OCI-LY3 (cell line): Measurements from ENCODE around the gene MAGI2.

Experiments used
- H2AFZ ChIP-seq: fragments of 200-600, 300-600 bp; shearing (Covaris generic); 2 replicates; pipeline ENCODE4 v1.6.0; 2014; ENCODE audit warnings: antibody characterized with exemption, low read depth, low read length
- H3K27ac ChIP-seq: fragments of 200-600, 300-600 bp; sonication (generic); 2 replicates; pipeline ENCODE4 v1.5.1; 2014; ENCODE audit warnings: mild to moderate bottlenecking, low read length, moderate library complexity, mixed read lengths
- H3K27me3 ChIP-seq: fragments of 200-600, 300-600 bp; sonication (generic); 2 replicates; pipeline ENCODE4 v1.6.1; 2014; ENCODE audit warnings: low read depth, low read length, mixed read lengths
- H3K36me3 ChIP-seq: fragments of 200-600, 300-600 bp; sonication (generic); replicated peaks from 2 replicates; pipeline ENCODE3; 2014; ENCODE audit warnings: low read depth, low read length, mixed read lengths
- H3K4me1 ChIP-seq: fragments of 300-600, 200-600 bp; sonication (generic); 2 replicates; pipeline ENCODE4 v1.6.1; 2014; ENCODE audit warnings: low read length, mixed read lengths
- H3K4me2 ChIP-seq: fragments of 200-600, 300-600 bp; sonication (generic); 2 replicates; pipeline ENCODE4 v1.6.1; 2014; ENCODE audit warnings: low read length, mixed read lengths
- H3K4me3 ChIP-seq: fragments of 300-600, 200-600 bp; sonication (generic); 2 replicates; pipeline ENCODE4 v1.5.1; 2014; ENCODE audit warnings: antibody characterized with exemption, mild to moderate bottlenecking, low read length, moderate library complexity
- H3K79me2 ChIP-seq: fragments of 300-600, 200-600 bp; shearing (Covaris generic); 2 replicates; pipeline ENCODE4 v1.6.1; 2014; ENCODE audit warnings: mild to moderate bottlenecking, low read length, mixed read lengths
- H3K9ac ChIP-seq: fragments of 300-600, 200-600 bp; shearing (Covaris generic); 2 replicates; pipeline ENCODE4 v1.6.0; 2014; ENCODE audit warnings: mild to moderate bottlenecking, low read length, moderate library complexity
- H3K9me3 ChIP-seq: fragments of 200-600, 300-600 bp; shearing (Covaris generic); 2 replicates; pipeline ENCODE4 v1.6.1; 2014; ENCODE audit warnings: low read length, mixed read lengths; ENCODE audit not compliant: insufficient read depth
- H4K20me1 ChIP-seq: fragments of 200-600, 300-600 bp; sonication (generic); 2 replicates; pipeline ENCODE4 v1.6.1; 2016; ENCODE audit warnings: low read length, mixed read lengths; ENCODE audit not compliant: insufficient read depth
- EZH2phosphoT487 ChIP-seq: fragments of 200-600 bp; shearing (Covaris generic); IDR thresholded peaks from 2 replicates; pipeline ENCODE4 v1.6.1; 2018; ENCODE audit warnings: antibody characterized with exemption, mixed run types, low read depth
- TF ChIP-seq, protein P1 (sequence below): fragments of 200-600, 300-600 bp; sonication (generic); IDR thresholded peaks from 2 replicates; pipeline ENCODE4 v1.5.1; 2014; ENCODE audit warnings: antibody characterized with exemption, low read length, low read depth

Gene MAGI2

DNA sequence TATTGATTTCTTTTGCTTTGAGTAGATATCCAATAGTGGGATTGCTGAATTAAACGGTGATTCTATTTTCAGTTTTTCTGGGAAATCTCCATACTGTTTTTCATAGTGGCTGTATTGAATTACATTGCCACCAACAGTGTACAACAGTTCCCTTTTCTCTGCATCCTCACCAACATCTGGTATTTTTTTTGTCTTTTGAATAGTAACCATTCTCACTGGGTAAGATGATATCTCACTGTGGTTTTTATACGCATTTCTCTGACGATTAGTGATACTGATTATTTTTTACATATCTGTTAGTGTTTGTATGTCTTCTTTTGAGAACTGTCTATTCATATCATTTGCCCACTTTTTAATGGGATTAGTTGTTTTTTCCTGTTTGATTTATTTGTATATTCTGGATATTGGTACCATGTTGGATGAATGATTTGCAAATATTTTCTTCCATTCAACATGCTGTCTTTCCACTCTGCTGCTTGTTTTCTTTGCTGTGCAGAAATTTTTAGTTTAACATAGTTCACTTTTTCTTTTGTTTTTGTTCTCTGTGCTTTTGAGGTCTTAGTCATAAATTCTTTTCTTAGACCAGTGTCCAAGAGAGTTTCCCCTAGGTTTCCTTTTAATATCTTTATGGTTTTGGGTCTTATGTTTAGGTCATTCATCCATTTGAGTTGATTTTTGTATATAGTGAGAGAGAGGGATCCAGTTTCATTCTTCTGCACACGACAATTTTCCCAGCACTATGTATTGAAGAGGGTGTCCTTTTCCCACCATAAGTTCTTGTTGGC, 1070.2 kb downstream of the MAGI2 start:
- no peak overlapping the region for H2AFZ ChIP-seq
- no peaks in the 10 kb centered on the region for H3K27me3 ChIP-seq
- no peaks in the 10 kb centered on the region for H3K4me1 ChIP-seq
- no peaks in the 10 kb centered on the region for H3K36me3 ChIP-seq
- TF ChIP-seq, protein P1, sequence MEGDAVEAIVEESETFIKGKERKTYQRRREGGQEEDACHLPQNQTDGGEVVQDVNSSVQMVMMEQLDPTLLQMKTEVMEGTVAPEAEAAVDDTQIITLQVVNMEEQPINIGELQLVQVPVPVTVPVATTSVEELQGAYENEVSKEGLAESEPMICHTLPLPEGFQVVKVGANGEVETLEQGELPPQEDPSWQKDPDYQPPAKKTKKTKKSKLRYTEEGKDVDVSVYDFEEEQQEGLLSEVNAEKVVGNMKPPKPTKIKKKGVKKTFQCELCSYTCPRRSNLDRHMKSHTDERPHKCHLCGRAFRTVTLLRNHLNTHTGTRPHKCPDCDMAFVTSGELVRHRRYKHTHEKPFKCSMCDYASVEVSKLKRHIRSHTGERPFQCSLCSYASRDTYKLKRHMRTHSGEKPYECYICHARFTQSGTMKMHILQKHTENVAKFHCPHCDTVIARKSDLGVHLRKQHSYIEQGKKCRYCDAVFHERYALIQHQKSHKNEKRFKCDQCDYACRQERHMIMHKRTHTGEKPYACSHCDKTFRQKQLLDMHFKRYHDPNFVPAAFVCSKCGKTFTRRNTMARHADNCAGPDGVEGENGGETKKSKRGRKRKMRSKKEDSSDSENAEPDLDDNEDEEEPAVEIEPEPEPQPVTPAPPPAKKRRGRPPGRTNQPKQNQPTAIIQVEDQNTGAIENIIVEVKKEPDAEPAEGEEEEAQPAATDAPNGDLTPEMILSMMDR: no peak
- TF ChIP-seq EZH2phosphoT487: no peak
- no peak overlapping the region for H3K4me3 ChIP-seq
- no peak overlapping the region for H3K9ac ChIP-seq
- no peak overlapping the region for H3K4me2 ChIP-seq
- H4K20me1 ChIP-seq: no peaks in the 10 kb centered on the region
- H3K9me3 ChIP-seq: no peaks in the 10 kb centered on the region
- no peak overlapping the region for H3K27ac ChIP-seq
- H3K79me2 ChIP-seq: no peaks in the 10 kb centered on the region

DNA sequence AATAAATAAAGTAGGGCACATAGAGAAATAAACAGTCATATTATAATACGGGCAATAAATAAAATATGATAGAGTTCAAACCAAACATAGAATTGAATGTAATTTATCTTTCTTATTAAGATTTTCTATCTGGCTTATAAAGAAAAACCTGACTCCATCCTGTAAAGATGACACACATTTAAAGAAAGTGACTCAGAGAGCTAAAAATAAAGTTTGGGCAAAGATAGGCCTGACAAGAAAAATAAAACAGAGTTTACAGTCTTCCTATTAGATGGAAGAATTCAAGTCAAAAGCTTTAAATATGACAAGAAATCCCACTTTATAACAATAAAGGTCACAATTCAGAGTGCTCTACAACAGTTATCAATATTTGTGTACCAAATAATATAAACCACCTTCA, 1074.3 kb downstream of the MAGI2 start:
- H2AFZ ChIP-seq: no peak overlapping the region
- TF ChIP-seq, protein P1: no peak
- H3K4me1 ChIP-seq: no peaks in the 10 kb centered on the region
- no peak overlapping the region for H3K4me3 ChIP-seq
- no peaks in the 10 kb centered on the region for H3K9me3 ChIP-seq
- H3K27me3 ChIP-seq: no peaks in the 10 kb centered on the region
- no peak overlapping the region for H3K9ac ChIP-seq
- H4K20me1 ChIP-seq: no peaks in the 10 kb centered on the region
- H3K27ac ChIP-seq: no peak overlapping the region
- H3K4me2 ChIP-seq: no peak overlapping the region
- H3K79me2 ChIP-seq: no peaks in the 10 kb centered on the region
- H3K36me3 ChIP-seq: no peaks in the 10 kb centered on the region

DNA sequence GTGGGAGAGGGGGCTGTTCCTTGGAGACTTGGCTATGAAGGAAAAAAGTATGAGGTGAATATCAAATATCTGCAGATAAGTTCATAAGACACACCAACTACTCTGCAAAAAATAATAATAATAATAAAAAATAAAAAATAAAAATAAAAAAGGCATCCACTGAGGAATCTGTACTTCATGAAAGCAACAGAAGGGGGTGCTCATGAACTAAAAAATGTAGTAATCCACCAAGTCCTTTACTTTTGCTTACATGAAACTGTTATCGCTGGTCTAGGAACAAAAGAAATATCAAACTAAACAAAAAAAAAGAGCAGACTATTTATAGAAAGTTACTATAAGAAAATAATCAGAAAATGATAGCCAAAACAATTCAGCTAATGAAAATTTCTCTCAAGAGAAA, 1075.9 kb downstream of the MAGI2 start:
- Histone ChIP-seq H3K79me2 (no peaks in the 10 kb centered on the region), H3K27me3 (no peaks in the 10 kb centered on the region), H3K4me2 (no peak overlapping the region), H3K9me3 (no peaks in the 10 kb centered on the region), H2AFZ (no peak overlapping the region), H3K4me1 (no peaks in the 10 kb centered on the region), H3K9ac (no peak overlapping the region), H3K4me3 (no peak overlapping the region), H3K27ac (no peak overlapping the region), H4K20me1 (no peaks in the 10 kb centered on the region), H3K36me3 (no peaks in the 10 kb centered on the region)
- TF ChIP-seq, protein P1: no peak
- TF ChIP-seq EZH2phosphoT487: no peak

DNA sequence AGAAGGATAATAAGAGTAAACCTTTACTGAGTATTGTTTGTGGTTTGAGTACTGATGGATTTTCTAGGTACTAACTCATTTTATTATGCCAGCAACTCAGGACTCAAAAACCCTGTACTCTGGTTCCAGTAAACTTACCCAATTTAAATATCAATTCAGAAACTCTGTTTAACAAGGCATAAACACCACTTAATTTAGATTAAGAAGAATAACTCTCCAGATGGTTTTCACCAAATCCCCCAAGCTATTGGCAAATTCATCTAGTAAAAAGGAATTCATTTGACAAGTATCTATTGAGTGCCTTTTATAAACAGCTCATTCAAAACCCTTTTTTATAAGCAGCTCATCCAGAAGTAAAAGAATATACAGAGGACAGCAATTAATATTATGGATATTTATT, 1082.5 kb downstream of the MAGI2 start:
- Histone ChIP-seq H3K27ac (no peak overlapping the region), H3K9ac (no peak overlapping the region), H3K9me3 (no peaks in the 10 kb centered on the region), H3K27me3 (no peaks in the 10 kb centered on the region), H4K20me1 (no peaks in the 10 kb centered on the region), H3K4me2 (no peak overlapping the region), H3K36me3 (no peaks in the 10 kb centered on the region), H3K4me1 (no peaks in the 10 kb centered on the region), H3K4me3 (no peak overlapping the region), H2AFZ (no peak overlapping the region), H3K79me2 (no peaks in the 10 kb centered on the region)
- no peak for TF ChIP-seq EZH2phosphoT487
- TF ChIP-seq, protein P1: no peak
